ENCODE measurements around the gene OSBPL9. TPM values are rescaled to one million over a fixed set of nuclear protein-coding genes. Genes with fewer than 3 reads are reported as not detected.

The OSBPL9 gene
- total and polyA plus RNA-seq, 2 experiments from 2014 or later = 32.2 to 37.0 TPM

DNA sequence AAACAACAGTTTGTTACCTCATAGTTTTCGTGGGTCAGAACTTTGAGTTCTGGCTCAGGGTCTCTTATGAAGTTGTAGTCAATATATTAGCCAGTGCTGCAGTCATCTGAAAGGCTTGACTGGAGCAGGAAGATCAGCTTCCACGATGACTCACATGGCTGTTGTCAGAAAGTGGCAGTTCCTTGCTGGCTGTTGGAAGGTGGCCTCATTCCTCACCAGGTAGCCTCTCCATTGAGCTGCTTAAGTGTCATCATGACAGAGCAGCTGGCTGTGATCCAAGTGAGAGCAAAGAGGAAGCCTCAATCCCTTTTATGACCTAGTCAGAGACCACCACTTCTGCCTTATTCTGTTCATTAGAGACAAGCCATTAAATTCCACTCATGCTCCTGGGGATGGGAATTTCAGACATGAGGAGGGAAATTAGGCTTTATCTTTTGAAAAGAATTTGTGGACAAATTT, 5.6 kb downstream of the OSBPL9 start:
- Histone ChIP-seq H3F3A (ENCODE audit: insufficient read depth) (peaks cover 18% of the 10 kb centered on the region), H3K9ac (no peak overlapping the region), H3K27ac (0 out of 2 replicates have a peak overlapping the region, but pooled peaks have one; percentile 31), H3K4me1 (ENCODE audit: insufficient read depth) (peaks cover 30% of the 10 kb centered on the region), H3K4me3 (no peak overlapping the region), H3K27me3 (replicated peaks; ENCODE audit: insufficient read depth) (no peaks in the 10 kb centered on the region), H3K36me3 (ENCODE audit: low read depth) (no peaks in the 10 kb centered on the region), H3K4me2 (ENCODE audit: unreplicated experiment) (peak overlapping the region; percentile 16), H3K9me3 (ENCODE audit: low read depth) (no peaks in the 10 kb centered on the region), H2AFZ (no peak overlapping the region), H3K79me2 (ENCODE audit: insufficient read depth) (peaks cover 99% of the 10 kb centered on the region), H3K9me2 (ENCODE audit: insufficient read depth) (no peaks in the 10 kb centered on the region), H4K20me1 (ENCODE audit: insufficient read depth) (no peaks in the 10 kb centered on the region)
- in situ Hi-C loops (cut with MboI) = no loop called here
- no peak for TF ChIP-seq EZH2 (IDR thresholded peaks at IDR 0.05; ENCODE audit: insufficient read depth, poor library complexity, severe bottlenecking)
- no peak for TF ChIP-seq EZH2phosphoT487 (IDR thresholded peaks at IDR 0.05; ENCODE audit: insufficient read depth, low read depth)
- WGBS, 2 experiments (ENCODE audit: low coverage in 1 of 2, low lambda C conversion rate in 2 of 2, missing lambda C conversion rate in 2 of 2) = 2 to 3% methylated on average over 2 of the region's 2 CpGs
- DNase-seq = peak; percentile 85

DNA sequence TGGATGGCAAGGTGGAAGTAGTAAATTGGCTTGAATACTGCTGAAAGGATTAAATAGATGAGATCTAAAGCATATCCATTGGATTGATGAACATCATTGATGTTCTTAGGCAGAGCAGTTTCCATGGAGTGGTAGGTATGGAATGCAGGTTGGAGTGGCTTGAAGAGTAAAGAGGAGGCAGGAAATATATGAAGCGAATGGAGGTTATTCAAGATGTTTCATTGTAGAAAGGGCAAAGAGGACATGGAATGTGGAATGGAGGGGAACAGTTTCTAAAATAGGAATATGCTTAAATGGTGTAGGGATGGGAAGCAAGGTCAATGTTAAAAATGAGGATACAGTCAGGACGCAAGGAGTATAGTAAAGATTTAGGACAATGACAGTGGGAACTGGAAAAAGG, 6.1 kb downstream of the OSBPL9 start:
- Histone ChIP-seq H3K36me3 (ENCODE audit: low read depth) (no peaks in the 10 kb centered on the region), H3K4me1 (ENCODE audit: insufficient read depth) (peaks cover 32% of the 10 kb centered on the region), H2AFZ (no peak overlapping the region), H4K20me1 (ENCODE audit: insufficient read depth) (no peaks in the 10 kb centered on the region), H3K27me3 (replicated peaks; ENCODE audit: insufficient read depth) (no peaks in the 10 kb centered on the region), H3K9ac (no peak overlapping the region), H3K9me2 (ENCODE audit: insufficient read depth) (no peaks in the 10 kb centered on the region), H3K4me2 (ENCODE audit: unreplicated experiment) (no peak overlapping the region), H3K27ac (0 out of 2 replicates have a peak overlapping the region, but pooled peaks have one; percentile 31), H3F3A (ENCODE audit: insufficient read depth) (peaks cover 18% of the 10 kb centered on the region), H3K4me3 (no peak overlapping the region), H3K79me2 (ENCODE audit: insufficient read depth) (peaks cover 99% of the 10 kb centered on the region), H3K9me3 (ENCODE audit: low read depth) (no peaks in the 10 kb centered on the region)
- DNase-seq = no peak
- WGBS, 2 experiments (ENCODE audit: low coverage in 1 of 2, low lambda C conversion rate in 2 of 2, missing lambda C conversion rate in 2 of 2) = 99 to 100% methylated on average over 2 of the region's 2 CpGs
- TF ChIP-seq EZH2phosphoT487 (IDR thresholded peaks at IDR 0.05; ENCODE audit: insufficient read depth, low read depth) = no peak
- TF ChIP-seq EZH2 (IDR thresholded peaks at IDR 0.05; ENCODE audit: insufficient read depth, poor library complexity, severe bottlenecking) = no peak
- in situ Hi-C loops (cut with MboI) = no loop called here

DNA sequence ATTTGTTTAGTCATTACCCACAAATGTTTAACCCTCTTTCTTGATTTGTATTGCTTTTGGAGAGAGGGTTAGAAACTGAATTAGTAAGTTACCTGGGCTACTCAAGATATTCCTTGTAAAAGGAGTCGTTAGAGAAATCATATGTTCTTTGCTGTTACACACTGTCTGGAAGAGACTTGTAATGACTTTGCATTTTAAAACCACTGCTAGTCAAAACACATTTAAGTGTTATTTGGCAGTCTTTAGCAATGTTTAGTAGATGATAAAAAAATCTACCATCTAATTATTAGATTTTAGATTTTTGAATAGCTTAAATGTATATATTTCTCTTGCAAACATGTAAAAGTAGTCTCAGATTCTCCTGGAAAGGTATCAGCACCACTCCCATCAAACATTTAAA, 6.6 kb downstream of the OSBPL9 start:
- peaks cover 31% of the 10 kb centered on the region for H3K4me1 ChIP-seq (ENCODE audit: insufficient read depth)
- no peak for DNase-seq
- H4K20me1 ChIP-seq (ENCODE audit: insufficient read depth) = no peaks in the 10 kb centered on the region
- no peaks in the 10 kb centered on the region for H3K27me3 ChIP-seq (replicated peaks; ENCODE audit: insufficient read depth)
- in situ Hi-C loops (cut with MboI) = no loop called here
- no peak for TF ChIP-seq EZH2 (IDR thresholded peaks at IDR 0.05; ENCODE audit: insufficient read depth, poor library complexity, severe bottlenecking)
- TF ChIP-seq EZH2phosphoT487 (IDR thresholded peaks at IDR 0.05; ENCODE audit: insufficient read depth, low read depth) = no peak
- no peaks in the 10 kb centered on the region for H3K36me3 ChIP-seq (ENCODE audit: low read depth)
- no peaks in the 10 kb centered on the region for H3K9me3 ChIP-seq (ENCODE audit: low read depth)
- H3F3A ChIP-seq (ENCODE audit: insufficient read depth) = peaks cover 18% of the 10 kb centered on the region
- H3K9me2 ChIP-seq (ENCODE audit: insufficient read depth) = no peaks in the 10 kb centered on the region
- H3K4me2 ChIP-seq (ENCODE audit: unreplicated experiment) = no peak overlapping the region
- H3K9ac ChIP-seq = no peak overlapping the region
- WGBS, 2 experiments (ENCODE audit: low coverage in 1 of 2, low lambda C conversion rate in 2 of 2, missing lambda C conversion rate in 2 of 2) = 94 to 100% methylated on average over 1 of the region's 1 CpG
- no peak overlapping the region for H3K27ac ChIP-seq
- peaks cover 99% of the 10 kb centered on the region for H3K79me2 ChIP-seq (ENCODE audit: insufficient read depth)
- H3K4me3 ChIP-seq = no peak overlapping the region
- no peak overlapping the region for H2AFZ ChIP-seq

DNA sequence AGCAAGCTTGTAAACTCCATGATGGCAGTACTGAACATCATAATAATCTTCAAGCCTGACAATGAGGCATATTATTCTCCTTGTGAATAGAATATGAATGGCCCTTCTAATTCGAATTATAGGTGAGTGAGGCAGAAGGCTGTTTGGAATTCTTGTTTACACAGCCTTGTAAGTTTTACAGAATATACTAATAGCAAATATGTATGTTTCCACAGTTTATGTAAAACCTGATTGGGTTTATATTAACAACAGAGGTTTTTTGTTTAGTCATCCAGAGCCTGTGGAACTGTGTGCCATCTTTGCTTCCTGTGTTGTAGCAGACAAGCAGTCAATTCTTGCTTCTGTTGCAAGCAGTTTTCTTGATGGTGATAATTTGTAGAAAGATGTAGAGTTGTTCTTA, 8.0 kb downstream of the OSBPL9 start:
- Histone ChIP-seq H3K4me3 (no peak overlapping the region), H3K4me2 (ENCODE audit: unreplicated experiment) (no peak overlapping the region), H3K27me3 (replicated peaks; ENCODE audit: insufficient read depth) (no peaks in the 10 kb centered on the region), H3K79me2 (ENCODE audit: insufficient read depth) (peaks cover 99% of the 10 kb centered on the region), H3K9me2 (ENCODE audit: insufficient read depth) (no peaks in the 10 kb centered on the region), H3K9me3 (ENCODE audit: low read depth) (no peaks in the 10 kb centered on the region), H3K4me1 (ENCODE audit: insufficient read depth) (peaks cover 20% of the 10 kb centered on the region), H2AFZ (no peak overlapping the region), H3K9ac (no peak overlapping the region), H4K20me1 (ENCODE audit: insufficient read depth) (no peaks in the 10 kb centered on the region), H3K36me3 (ENCODE audit: low read depth) (no peaks in the 10 kb centered on the region), H3F3A (ENCODE audit: insufficient read depth) (peaks cover 18% of the 10 kb centered on the region), H3K27ac (no peak overlapping the region)
- TF ChIP-seq EZH2phosphoT487 (IDR thresholded peaks at IDR 0.05; ENCODE audit: insufficient read depth, low read depth) = no peak
- TF ChIP-seq EZH2 (IDR thresholded peaks at IDR 0.05; ENCODE audit: insufficient read depth, poor library complexity, severe bottlenecking) = no peak
- in situ Hi-C loops (cut with MboI) = no loop called here
- 50 to 60% methylated on average over 1 of the region's 1 CpG for WGBS, 2 experiments (ENCODE audit: low coverage in 1 of 2, low lambda C conversion rate in 2 of 2, missing lambda C conversion rate in 2 of 2)
- DNase-seq = no peak

DNA sequence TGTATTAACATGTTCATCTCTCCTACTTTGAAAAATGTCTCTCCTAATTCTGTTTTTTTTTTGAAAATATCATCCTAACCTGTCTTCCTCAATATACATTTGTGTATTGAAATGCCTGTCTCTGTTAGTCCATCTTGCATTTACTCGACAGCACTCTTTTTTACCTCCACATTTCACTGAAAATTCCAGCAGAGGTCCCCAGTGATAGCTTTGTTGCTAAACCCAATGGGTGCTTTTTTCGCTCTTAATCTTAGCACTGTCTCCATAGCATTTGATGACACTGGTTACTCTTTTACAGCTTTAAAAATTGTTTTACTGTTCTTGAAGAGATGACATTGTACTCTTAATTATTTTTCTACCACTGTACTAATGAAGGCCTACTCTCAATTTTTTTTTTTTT, 10.8 kb downstream of the OSBPL9 start:
- peak; percentile 75 for DNase-seq
- no peaks in the 10 kb centered on the region for H3K9me3 ChIP-seq (ENCODE audit: low read depth)
- H3K79me2 ChIP-seq (ENCODE audit: insufficient read depth) = peaks cover 98% of the 10 kb centered on the region
- H3K36me3 ChIP-seq (ENCODE audit: low read depth) = no peaks in the 10 kb centered on the region
- no peak overlapping the region for H2AFZ ChIP-seq
- H3K9me2 ChIP-seq (ENCODE audit: insufficient read depth) = no peaks in the 10 kb centered on the region
- H3K9ac ChIP-seq = no peak overlapping the region
- H3K27me3 ChIP-seq (replicated peaks; ENCODE audit: insufficient read depth) = no peaks in the 10 kb centered on the region
- in situ Hi-C loops (cut with MboI) = no loop called here
- no peak for TF ChIP-seq EZH2 (IDR thresholded peaks at IDR 0.05; ENCODE audit: insufficient read depth, poor library complexity, severe bottlenecking)
- no peak for TF ChIP-seq EZH2phosphoT487 (IDR thresholded peaks at IDR 0.05; ENCODE audit: insufficient read depth, low read depth)
- H3F3A ChIP-seq (ENCODE audit: insufficient read depth) = peaks cover 5% of the 10 kb centered on the region; the same call in 1 of the 2 replicates
- peaks cover 9% of the 10 kb centered on the region for H3K4me1 ChIP-seq (ENCODE audit: insufficient read depth)
- no peak overlapping the region for H3K27ac ChIP-seq
- H4K20me1 ChIP-seq (ENCODE audit: insufficient read depth) = no peaks in the 10 kb centered on the region
- H3K4me2 ChIP-seq (ENCODE audit: unreplicated experiment) = no peak overlapping the region
- H3K4me3 ChIP-seq = no peak overlapping the region
- 79 to 86% methylated on average over 2 of the region's 2 CpGs for WGBS, 2 experiments (ENCODE audit: low coverage in 1 of 2, low lambda C conversion rate in 2 of 2, missing lambda C conversion rate in 2 of 2)
